HL-60 (cell line): ENCODE measurements around the gene TMEM18.
A peak's percentile ranks its signal among the peaks of the same experiment; 100 is the strongest.

Source experiments
- DNase-seq, 2 experiments: peaks; one replicate each; pipeline ENCODE4 v3.0.0-alpha.2; 2010 to 2020; ENCODE audit warnings: low read depth in 1 of 2, low spot score in 1 of 2
- H3K27ac ChIP-seq: fragments of 250-450 bp; sonication (Bioruptor Pico); replicated peaks from 2 replicates; pipeline ENCODE4 v1.5.1; 2020; ENCODE audit warnings: mild to moderate bottlenecking, moderate library complexity
- H3K27me3 ChIP-seq: fragments of 250-450 bp; sonication (Bioruptor Pico); 2 replicates; pipeline ENCODE4 v1.5.1; 2021; ENCODE audit warnings: mild to moderate bottlenecking, moderate library complexity; ENCODE audit not compliant: insufficient read depth, poor library complexity, severe bottlenecking
- H3K4me3 ChIP-seq: replicated peaks from 2 replicates; pipeline ENCODE4 v1.5.1; 2011; ENCODE audit warnings: mild to moderate bottlenecking, control low read depth, low read length; ENCODE audit not compliant: insufficient read depth
- GABPA ChIP-seq: IDR thresholded peaks from 2 replicates; pipeline ENCODE4 v1.6.1; 2012; ENCODE audit warnings: low read depth
- POLR2AphosphoS5 ChIP-seq: IDR thresholded peaks from 2 replicates; pipeline ENCODE4 v1.6.1; 2012; ENCODE audit warnings: low read depth
- SPI1 ChIP-seq: IDR thresholded peaks from 2 replicates; pipeline ENCODE4 v1.6.1; 2012; ENCODE audit warnings: low read depth, mild to moderate bottlenecking, borderline replicate concordance
- TF ChIP-seq, protein P1 (sequence below): IDR thresholded peaks from one replicate; pipeline ENCODE4 v1.5.1; 2011; ENCODE audit warnings: low read length, control low read depth, inconsistent platforms; ENCODE audit not compliant: insufficient read depth
- TF ChIP-seq, protein P2 (sequence below): IDR thresholded peaks from 2 replicates; pipeline ENCODE4 v1.6.1; 2012; ENCODE audit warnings: low read depth; ENCODE audit not compliant: insufficient replicate concordance

TMEM18 gene

DNA sequence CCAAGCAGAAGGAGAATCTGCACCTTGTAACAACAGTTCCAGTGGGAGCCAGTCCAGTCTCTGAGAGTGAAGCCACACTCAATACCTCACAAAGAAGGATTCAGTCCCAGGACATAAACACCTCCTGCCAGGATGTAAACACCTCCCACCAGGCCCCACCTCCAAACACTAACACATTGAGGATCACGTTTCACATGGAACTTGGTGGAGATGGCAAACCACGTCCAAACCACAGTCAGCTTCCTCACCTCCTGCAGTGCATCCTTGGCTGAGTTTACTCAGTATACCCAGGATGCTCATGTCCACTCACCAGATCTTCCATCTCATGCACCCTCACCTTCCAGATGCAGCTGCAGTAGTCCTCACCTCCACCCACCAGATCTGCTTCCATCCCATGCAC lies 37.8 kb upstream of the TMEM18 start:
- TF ChIP-seq GABPA: no peak
- TF ChIP-seq POLR2AphosphoS5: no peak
- no peak for TF ChIP-seq SPI1
- TF ChIP-seq, protein P1, sequence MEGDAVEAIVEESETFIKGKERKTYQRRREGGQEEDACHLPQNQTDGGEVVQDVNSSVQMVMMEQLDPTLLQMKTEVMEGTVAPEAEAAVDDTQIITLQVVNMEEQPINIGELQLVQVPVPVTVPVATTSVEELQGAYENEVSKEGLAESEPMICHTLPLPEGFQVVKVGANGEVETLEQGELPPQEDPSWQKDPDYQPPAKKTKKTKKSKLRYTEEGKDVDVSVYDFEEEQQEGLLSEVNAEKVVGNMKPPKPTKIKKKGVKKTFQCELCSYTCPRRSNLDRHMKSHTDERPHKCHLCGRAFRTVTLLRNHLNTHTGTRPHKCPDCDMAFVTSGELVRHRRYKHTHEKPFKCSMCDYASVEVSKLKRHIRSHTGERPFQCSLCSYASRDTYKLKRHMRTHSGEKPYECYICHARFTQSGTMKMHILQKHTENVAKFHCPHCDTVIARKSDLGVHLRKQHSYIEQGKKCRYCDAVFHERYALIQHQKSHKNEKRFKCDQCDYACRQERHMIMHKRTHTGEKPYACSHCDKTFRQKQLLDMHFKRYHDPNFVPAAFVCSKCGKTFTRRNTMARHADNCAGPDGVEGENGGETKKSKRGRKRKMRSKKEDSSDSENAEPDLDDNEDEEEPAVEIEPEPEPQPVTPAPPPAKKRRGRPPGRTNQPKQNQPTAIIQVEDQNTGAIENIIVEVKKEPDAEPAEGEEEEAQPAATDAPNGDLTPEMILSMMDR: no peak
- TF ChIP-seq, protein P2, sequence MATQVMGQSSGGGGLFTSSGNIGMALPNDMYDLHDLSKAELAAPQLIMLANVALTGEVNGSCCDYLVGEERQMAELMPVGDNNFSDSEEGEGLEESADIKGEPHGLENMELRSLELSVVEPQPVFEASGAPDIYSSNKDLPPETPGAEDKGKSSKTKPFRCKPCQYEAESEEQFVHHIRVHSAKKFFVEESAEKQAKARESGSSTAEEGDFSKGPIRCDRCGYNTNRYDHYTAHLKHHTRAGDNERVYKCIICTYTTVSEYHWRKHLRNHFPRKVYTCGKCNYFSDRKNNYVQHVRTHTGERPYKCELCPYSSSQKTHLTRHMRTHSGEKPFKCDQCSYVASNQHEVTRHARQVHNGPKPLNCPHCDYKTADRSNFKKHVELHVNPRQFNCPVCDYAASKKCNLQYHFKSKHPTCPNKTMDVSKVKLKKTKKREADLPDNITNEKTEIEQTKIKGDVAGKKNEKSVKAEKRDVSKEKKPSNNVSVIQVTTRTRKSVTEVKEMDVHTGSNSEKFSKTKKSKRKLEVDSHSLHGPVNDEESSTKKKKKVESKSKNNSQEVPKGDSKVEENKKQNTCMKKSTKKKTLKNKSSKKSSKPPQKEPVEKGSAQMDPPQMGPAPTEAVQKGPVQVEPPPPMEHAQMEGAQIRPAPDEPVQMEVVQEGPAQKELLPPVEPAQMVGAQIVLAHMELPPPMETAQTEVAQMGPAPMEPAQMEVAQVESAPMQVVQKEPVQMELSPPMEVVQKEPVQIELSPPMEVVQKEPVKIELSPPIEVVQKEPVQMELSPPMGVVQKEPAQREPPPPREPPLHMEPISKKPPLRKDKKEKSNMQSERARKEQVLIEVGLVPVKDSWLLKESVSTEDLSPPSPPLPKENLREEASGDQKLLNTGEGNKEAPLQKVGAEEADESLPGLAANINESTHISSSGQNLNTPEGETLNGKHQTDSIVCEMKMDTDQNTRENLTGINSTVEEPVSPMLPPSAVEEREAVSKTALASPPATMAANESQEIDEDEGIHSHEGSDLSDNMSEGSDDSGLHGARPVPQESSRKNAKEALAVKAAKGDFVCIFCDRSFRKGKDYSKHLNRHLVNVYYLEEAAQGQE: no peak
- H3K27me3 ChIP-seq: no peaks in the 10 kb centered on the region
- H3K4me3 ChIP-seq: no peak overlapping the region
- DNase-seq: no peak
- H3K27ac ChIP-seq: no peak overlapping the region

DNA sequence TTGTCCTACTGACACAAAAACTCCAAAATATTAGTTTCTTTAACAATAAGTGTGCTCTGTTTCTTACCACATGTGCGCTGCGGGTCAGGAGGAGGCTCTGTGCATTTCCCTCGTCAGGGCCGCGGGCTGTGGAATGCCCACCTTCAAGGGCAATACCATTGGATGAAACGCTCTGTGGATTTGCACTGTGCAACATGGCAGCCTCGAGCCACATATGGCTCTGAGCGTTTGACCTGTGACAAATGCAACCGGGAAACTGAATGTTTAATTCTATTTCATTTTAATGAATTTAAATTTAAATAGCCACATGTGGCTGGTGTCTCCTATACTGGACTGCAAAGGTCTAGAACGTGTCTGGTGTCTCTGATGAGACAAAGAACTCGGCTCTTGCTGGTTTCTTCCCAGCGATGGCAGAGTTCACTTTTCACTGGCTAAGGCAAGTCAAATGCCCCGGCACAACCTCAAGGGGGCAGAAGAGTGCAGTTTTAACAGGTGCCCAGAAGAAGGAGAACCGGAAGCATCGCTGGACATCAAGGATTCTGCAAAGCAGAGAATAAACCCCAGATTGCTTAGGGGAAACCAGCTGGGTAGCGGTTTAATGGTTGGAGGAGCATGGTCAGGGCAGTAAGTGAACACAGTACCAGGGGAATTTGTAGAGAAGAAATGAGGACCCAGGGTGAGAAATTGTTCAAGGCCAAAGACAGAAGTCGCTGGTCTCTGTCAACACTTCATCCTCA lies 37.0 kb upstream of the TMEM18 start:
- peak; percentile 14 to 71 for DNase-seq
- Histone ChIP-seq H3K27me3 (no peaks in the 10 kb centered on the region), H3K27ac (no peak overlapping the region), H3K4me3 (no peak overlapping the region)
- TF ChIP-seq, protein P2: no peak
- TF ChIP-seq, protein P1: peak; percentile 57

DNA sequence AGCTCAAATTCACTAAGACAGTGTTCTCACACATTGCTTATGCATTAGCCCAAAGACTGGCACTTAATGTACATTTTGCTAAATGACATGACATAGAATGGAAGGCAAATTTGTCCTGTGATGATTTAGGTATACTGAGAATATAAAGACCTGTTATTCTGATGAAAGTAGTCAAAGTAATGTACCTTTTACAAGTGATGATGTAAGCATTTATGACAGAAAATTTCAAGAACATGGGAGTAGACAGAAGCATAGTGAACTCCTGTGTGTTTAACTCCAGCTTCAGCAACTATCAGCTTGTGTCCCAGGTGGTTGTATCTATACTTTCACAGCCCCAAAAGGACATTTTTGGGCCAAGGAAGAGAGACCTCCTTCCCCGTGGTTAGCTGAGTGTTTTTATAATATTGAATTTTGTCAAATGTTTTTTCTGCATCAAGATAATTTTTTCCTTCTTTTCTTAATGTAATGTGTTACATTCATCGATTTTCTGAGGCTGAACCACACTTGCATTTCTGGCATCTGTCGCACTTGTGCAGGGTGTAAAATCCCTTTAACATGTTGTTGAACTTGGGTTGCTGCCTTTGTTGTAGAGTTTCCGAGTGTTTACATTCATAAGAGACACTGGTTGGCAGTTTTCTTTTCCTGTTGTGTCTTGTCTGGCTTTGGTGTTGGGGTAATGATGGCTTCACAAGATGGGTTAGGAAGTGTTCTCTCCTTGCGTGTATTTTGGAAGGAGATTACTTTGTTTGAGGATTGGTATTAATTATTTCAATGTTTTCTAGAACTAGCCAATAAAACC lies 33.9 kb upstream of the TMEM18 start:
- no peak overlapping the region for H3K27ac ChIP-seq
- H3K4me3 ChIP-seq: no peak overlapping the region
- TF ChIP-seq GABPA: no peak
- H3K27me3 ChIP-seq: no peaks in the 10 kb centered on the region
- no peak for DNase-seq

DNA sequence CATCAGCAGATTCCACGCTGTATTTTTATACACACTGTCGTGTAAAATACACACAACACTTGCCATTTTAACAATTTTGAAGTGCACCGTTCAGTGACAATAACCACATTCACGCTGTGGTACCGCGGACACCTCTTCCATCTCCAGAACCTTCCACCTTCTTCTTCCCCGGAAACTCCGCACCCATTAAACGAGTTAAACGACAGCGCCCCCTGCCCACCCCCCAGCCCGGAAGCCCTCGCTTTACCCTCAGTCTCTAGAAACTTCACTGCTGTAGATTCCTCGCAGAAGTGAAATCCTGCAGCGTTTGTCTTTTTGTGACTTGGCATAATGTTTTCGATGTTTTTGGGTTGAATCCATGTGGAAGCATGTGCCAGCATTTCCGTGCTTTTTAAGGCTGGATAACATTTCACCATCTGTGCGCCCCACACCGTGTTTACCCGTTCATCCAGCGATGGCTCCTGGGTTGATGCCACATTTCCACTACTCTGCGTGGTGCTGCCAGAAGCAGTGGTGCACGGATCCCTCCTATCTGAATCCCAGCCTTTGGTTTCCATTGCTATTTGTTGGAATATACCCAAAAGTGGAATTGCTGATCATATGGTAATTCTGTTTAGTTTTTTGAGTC lies 32.0 kb upstream of the TMEM18 start:
- no peak overlapping the region for H3K27ac ChIP-seq
- H3K27me3 ChIP-seq: no peaks in the 10 kb centered on the region
- H3K4me3 ChIP-seq: no peak overlapping the region
- DNase-seq: no peak
- TF ChIP-seq, protein P2: no peak
- TF ChIP-seq, protein P1: no peak
- TF ChIP-seq POLR2AphosphoS5 (no peak), SPI1 (no peak), GABPA (no peak)
